Glutamatergic neuron (in vitro differentiated cells): Measurements from ENCODE around the gene ZNHIT3. TPM values are rescaled to one million over a fixed set of nuclear protein-coding genes. Genes with fewer than 3 reads are reported as not detected.

Experiments used
- DNase-seq: peaks from one replicate; pipeline ENCODE4 v3.0.0; 2022
- H3K27ac Mint-ChIP-seq: one replicate; pipeline ENCODE4 v1.8.0; 2020; ENCODE audit warnings: mild to moderate bottlenecking, mixed read lengths, inconsistent platforms; ENCODE audit not compliant: unreplicated experiment
- H3K27me3 Mint-ChIP-seq: one replicate; pipeline ENCODE4 v1.8.0; 2020; ENCODE audit warnings: mild to moderate bottlenecking, moderate library complexity, mixed read lengths, inconsistent platforms; ENCODE audit not compliant: unreplicated experiment
- H3K36me3 Mint-ChIP-seq: one replicate; pipeline ENCODE4 v1.8.0; 2020; ENCODE audit warnings: mild to moderate bottlenecking, mixed read lengths, inconsistent platforms; ENCODE audit not compliant: unreplicated experiment
- H3K4me1 Mint-ChIP-seq: one replicate; pipeline ENCODE4 v1.8.0; 2020; ENCODE audit warnings: mild to moderate bottlenecking, low read depth, mixed read lengths, inconsistent platforms; ENCODE audit not compliant: unreplicated experiment
- H3K4me3 Mint-ChIP-seq: one replicate; pipeline ENCODE4 v1.8.0; 2020; ENCODE audit warnings: mild to moderate bottlenecking, mixed read lengths, inconsistent platforms; ENCODE audit not compliant: unreplicated experiment
- H3K9me3 Mint-ChIP-seq: one replicate; pipeline ENCODE4 v1.8.0; 2020; ENCODE audit warnings: mild to moderate bottlenecking, moderate library complexity, mixed read lengths, inconsistent platforms; ENCODE audit not compliant: unreplicated experiment
- CTCF ChIP-seq: fragments of 200-600 bp; sonication (generic); IDR thresholded peaks from one replicate; pipeline ENCODE4 v1.5.0; 2021; ENCODE audit not compliant: partially characterized antibody, unreplicated experiment
- total RNA-seq: library from RNA; stranded (reverse); fragmentation: NEBNext Ultra II Directional; extraction: Animal tissue kit (Norgen Biotek cat#: 25700); gene quantifications from one replicate; pipeline ENCODE4 v1.2.1, GENCODE V29; 2021; ENCODE audit not compliant: unreplicated experiment

ZNHIT3 gene
- total RNA-seq, 1 donor from 2014 or later: 101 TPM

GRCh38 chr17:36509272-36509985 is 22.9 kb downstream of the ZNHIT3 start:
- H3K4me3 Mint-ChIP-seq: no peak overlapping the region
- no peaks in the 10 kb centered on the region for H3K36me3 Mint-ChIP-seq

GRCh38 chr17:36510636-36511035 is 24.2 kb downstream of the ZNHIT3 start:
- H3K4me1 Mint-ChIP-seq: peaks cover 15% of the 10 kb centered on the region
- peak overlapping the region; percentile 72 for H3K27ac Mint-ChIP-seq
- H3K36me3 Mint-ChIP-seq: no peaks in the 10 kb centered on the region

More at GRCh38 chr17:36509272-36509985, 22.9 kb downstream of the ZNHIT3 start:
- peaks cover 4% of the 10 kb centered on the region for H3K9me3 Mint-ChIP-seq
- TF ChIP-seq CTCF: no peak
- peaks cover 13% of the 10 kb centered on the region for H3K27me3 Mint-ChIP-seq
- DNase-seq: no peak
- H3K4me1 Mint-ChIP-seq: peaks cover 22% of the 10 kb centered on the region
- no peak overlapping the region for H3K27ac Mint-ChIP-seq

GRCh38 chr17:36511216-36511615 is 24.7 kb downstream of the ZNHIT3 start:
- H3K36me3 Mint-ChIP-seq: no peaks in the 10 kb centered on the region
- H3K27me3 Mint-ChIP-seq: peaks cover 6% of the 10 kb centered on the region
- H3K4me3 Mint-ChIP-seq: no peak overlapping the region
- H3K9me3 Mint-ChIP-seq: peaks cover 4% of the 10 kb centered on the region
- H3K4me1 Mint-ChIP-seq: peaks cover 10% of the 10 kb centered on the region
- no peak for DNase-seq
- H3K27ac Mint-ChIP-seq: no peak overlapping the region
- TF ChIP-seq CTCF: no peak

More at GRCh38 chr17:36510636-36511035, 24.2 kb downstream of the ZNHIT3 start:
- H3K27me3 Mint-ChIP-seq: peaks cover 9% of the 10 kb centered on the region
- peaks cover 4% of the 10 kb centered on the region for H3K9me3 Mint-ChIP-seq
- no peak for TF ChIP-seq CTCF
- H3K4me3 Mint-ChIP-seq: no peak overlapping the region
- DNase-seq: no peak

GRCh38 chr17:36512641-36513040 is 26.2 kb downstream of the ZNHIT3 start:
- Mint-ChIP-seq H3K27ac (no peak overlapping the region), H3K27me3 (peaks cover 6% of the 10 kb centered on the region), H3K4me1 (peaks cover 8% of the 10 kb centered on the region), H3K36me3 (no peaks in the 10 kb centered on the region), H3K9me3 (peaks cover 4% of the 10 kb centered on the region), H3K4me3 (no peak overlapping the region)
- no peak for DNase-seq
- TF ChIP-seq CTCF: no peak

GRCh38 chr17:36514856-36515255 is 28.4 kb downstream of the ZNHIT3 start:
- no peak for DNase-seq
- Mint-ChIP-seq H3K4me1 (peaks cover 7% of the 10 kb centered on the region), H3K4me3 (no peak overlapping the region), H3K27me3 (peaks cover 6% of the 10 kb centered on the region), H3K9me3 (peaks cover 4% of the 10 kb centered on the region), H3K27ac (no peak overlapping the region), H3K36me3 (no peaks in the 10 kb centered on the region)
- no peak for TF ChIP-seq CTCF
